Pancreas (tissue), 10 donors: Measurements from ENCODE around the gene PEX14. TPM values are rescaled to one million over a fixed set of nuclear protein-coding genes. Genes with fewer than 3 reads are reported as not detected.
"Not testable (repeated sequence)": the region's sequence is repeated elsewhere in the genome, so short reads cannot be mapped to it uniquely, and the experiment has no call there.

Experiments used
- ATAC-seq, 4 donors: fragments of 200-7000 bp; cut with Tn5 transposase; one replicate each; pipeline versions ENCODE4 v1.8.0 to v1.9.1; 2020; ENCODE audit warnings: mild to moderate bottlenecking in 4 of 4, moderate library complexity in 4 of 4
- DNase-seq, 6 donors: peaks; one replicate each; pipeline ENCODE4 v3.0.0-alpha.2; 2020
- FAIRE-seq: peaks from 2 replicates; lab custom pipeline; 2012; peaks lifted over from hg19 to GRCh38; lab: Jason Lieb, UNC
- H3K27ac ChIP-seq, 4 donors: fragments of 200-600 bp; sonication (generic); 1 replicate in 3 of 4; 2 replicates in 1 of 4; pipeline versions ENCODE4 v1.5.0 to v1.8.0; 2020
- H3K27me3 ChIP-seq, 4 donors: fragments of 200-600 bp; one replicate each; pipeline ENCODE4 v1.8.0; 2021
- H3K36me3 ChIP-seq, 3 donors: fragments of 200-600 bp; sonication (generic) in 1 of 3; one replicate each; pipeline versions ENCODE4 v1.5.0 to v1.8.0; 2020 to 2021
- H3K4me1 ChIP-seq, 3 donors: fragments of 200-600 bp; one replicate each; pipeline ENCODE4 v1.8.0; 2021
- H3K4me3 ChIP-seq, 4 donors: fragments of 200-600 bp; sonication (generic) in 2 of 4; one replicate each; pipeline versions ENCODE4 v1.5.0 to v1.8.0; 2020 to 2021
- H3K9me3 ChIP-seq, 4 donors: fragments of 200-600 bp; one replicate each; pipeline ENCODE4 v1.8.0; 2021
- CTCF ChIP-seq, 4 donors: fragments of 200-600 bp; sonication (generic) in 3 of 4; IDR thresholded peaks; one replicate each; pipeline versions ENCODE4 v1.5.0 to v1.8.0; 2021; ENCODE audit warnings: antibody characterized with exemption in 4 of 4
- WGBS, 2 donors: extraction: QIAGEN DNeasy Blood & Tissue Kit; methylation state at CpG; one replicate each; pipeline ENCODE4 v1.1.7; 2013; 5-methylcytosine and 5-hydroxymethylcytosine counted together
- intact Hi-C, 3 donors: fragments of 100-400 bp; cut with DNase I; formaldehyde crosslinking; loops; one replicate each; pipeline versions ENCODE4 v1.11.1 to v1.14.2; 2022
- polyA plus RNA-seq, 2 donors: library from polyadenylated mRNA; stranded (reverse); fragments of 200-250 nt; gene quantifications; one replicate each; pipeline ENCODE4 v1.2.3, GENCODE V29; 2013
- total RNA-seq, 6 donors: library from RNA; stranded (reverse); fragmentation: NEBNext Ultra II Directional in 4 of 6; extraction: Animal tissue kit (Norgen Biotek cat#: 25700) in 4 of 6; gene quantifications; one replicate each; pipeline versions ENCODE4 v1.2.1 to v1.2.4, GENCODE V29; 2021 to 2023
- donor health status: healthy with polysubstance abuse.
- donor health status: DM: no; HTN: no; CAD: no; lungs with moderate emphysema.
- donor health status: DM: no; HTN: no; CAD: no.
- donor health status: control.
- donor health status: control.
- donor health status: Bipolar disorder and iron deficiency.
- donor health status: DM: yes; HTN: yes; CAD: no.
- donor health status: DM: no; HTN: no; CAD: no.
- donor health status: DM: no; HTN: no; CAD: no.
- donor health status: DM: yes; HTN: yes; CAD: no.

Gene PEX14
- total and polyA plus RNA-seq, 8 donors = 6.0 to 12.8 (median 8.2) TPM

DNA sequence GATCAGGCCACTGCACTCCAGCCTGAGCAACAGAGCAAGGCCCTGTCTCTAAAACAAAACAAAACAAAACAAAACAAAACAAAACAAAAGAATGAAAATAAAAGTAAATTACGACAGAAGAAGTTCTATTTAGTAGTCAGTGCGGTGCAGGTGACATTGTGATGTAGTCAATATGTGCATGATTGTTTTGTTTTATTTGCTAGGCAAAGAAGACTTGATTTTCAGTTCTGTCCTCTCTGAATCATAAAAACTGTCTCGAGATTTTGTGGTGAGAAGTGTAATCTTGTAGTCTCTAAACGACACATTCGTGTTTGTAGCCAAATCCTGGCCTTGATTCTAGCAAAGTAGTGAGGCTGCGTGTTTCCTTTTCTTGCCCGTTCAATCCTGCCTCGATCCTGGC lies 23.5 kb downstream of the PEX14 start:
- 76% methylated on average over 8 of the region's 8 CpGs for WGBS, 2 donors
- intact Hi-C loops = no loop called here
- no peak for ATAC-seq

GRCh38 chr1:10502206-10502605 lies 27.5 kb downstream of the PEX14 start:
- no peak for DNase-seq
- no peak overlapping the region for H3K4me3 ChIP-seq
- H3K27me3 ChIP-seq = no peaks in the 10 kb centered on the region
- H3K36me3 ChIP-seq = no peaks in the 10 kb centered on the region
- H3K4me1 ChIP-seq = no peaks in the 10 kb centered on the region
- H3K9me3 ChIP-seq = no peaks in the 10 kb centered on the region
- intact Hi-C loops = no loop called here
- H3K27ac ChIP-seq = no peak overlapping the region
- no peak for TF ChIP-seq CTCF (IDR thresholded peaks at IDR 0.05)
- no peak for ATAC-seq
- WGBS, 2 donors = 71 to 76% methylated on average over 5 of the region's 5 CpGs
- FAIRE-seq = no peak

More for the DNA sequence above, 23.5 kb downstream of the PEX14 start:
- Histone ChIP-seq H3K4me1 (peaks cover 0 to 10% (median 10%) of the 10 kb centered on the region in 3 donors), H3K4me3 (no peak overlapping the region), H3K27me3 (no peaks in the 10 kb centered on the region), H3K36me3 (no peaks in the 10 kb centered on the region), H3K9me3 (no peaks in the 10 kb centered on the region), H3K27ac (no peak overlapping the region)
- DNase-seq = no peak
- FAIRE-seq = no peak
- TF ChIP-seq CTCF (IDR thresholded peaks at IDR 0.05) = no peak

- WGBS, 2 donors = 68 to 71% methylated on average over 5 of the region's 5 CpGs
- Histone ChIP-seq H3K4me3 (no peak overlapping the region), H3K4me1 (peaks cover 0 to 4% (median under 1%) of the 10 kb centered on the region in 3 donors), H3K27ac (no peak overlapping the region), H3K36me3 (no peaks in the 10 kb centered on the region), H3K27me3 (no peaks in the 10 kb centered on the region), H3K9me3 (no peaks in the 10 kb centered on the region)
- TF ChIP-seq CTCF (IDR thresholded peaks at IDR 0.05) = no peak
- FAIRE-seq (no peak), DNase-seq (no peak), ATAC-seq (no peak)
- intact Hi-C loops = no loop called here
Observed at GRCh38 chr1:10504249-10504648, 29.5 kb downstream of the PEX14 start.

GRCh38 chr1:10506046-10506676 lies 31.4 kb downstream of the PEX14 start:
- 89 to 98% methylated on average over 12 of the region's 12 CpGs for WGBS, 2 donors
- not testable (repeated sequence) for H3K4me3 ChIP-seq, H3K36me3 ChIP-seq, FAIRE-seq, H3K9me3 ChIP-seq, H3K27me3 ChIP-seq, H3K27ac ChIP-seq, ATAC-seq, DNase-seq
- intact Hi-C loops = loop anchor here in 1 of 3 donors (5.0 kb wide), 1 partner anchor 361 kb away; no protein-coding TSS in a partner anchor
- H3K4me1 ChIP-seq = peaks cover 9 to 20% (median 10%) of the 10 kb centered on the region in 3 donors

GRCh38 chr1:10506677-10507047 lies 31.9 kb downstream of the PEX14 start:
- Histone ChIP-seq H3K36me3 (no peaks in the 10 kb centered on the region), H3K4me1 (peaks cover 9 to 20% (median 10%) of the 10 kb centered on the region in 3 donors), H3K27ac (no peak overlapping the region), H3K9me3 (no peaks in the 10 kb centered on the region), H3K4me3 (no peak overlapping the region), H3K27me3 (no peaks in the 10 kb centered on the region)
- WGBS, 2 donors = 71 to 84% methylated on average over 4 of the region's 4 CpGs
- DNase-seq = no peak
- TF ChIP-seq CTCF (IDR thresholded peaks at IDR 0.05) = no peak
- ATAC-seq = no peak
- intact Hi-C loops = loop anchor here in 1 of 3 donors (5.0 kb wide), 1 partner anchor 361 kb away; no protein-coding TSS in a partner anchor
- no peak for FAIRE-seq
